Measurements from ENCODE around the gene HBQ1.
"Not testable (repeated sequence)": the region's sequence is repeated elsewhere in the genome, so short reads cannot be mapped to it uniquely, and the experiment has no call there.

HBQ1 gene

GRCh38 chr16:211631-212180, 31.4 kb downstream of the HBQ1 start:
- DNase-seq = not testable (repeated sequence)

GRCh38 chr16:212999-213398, 32.7 kb downstream of the HBQ1 start:
- DNase-seq = no peak

- no peak for DNase-seq
These were observed 39.8 kb downstream of the HBQ1 start for GRCh38 chr16:220021-220420.

GRCh38 chr16:228151-228851, 48.0 kb downstream of the HBQ1 start:
- no peak for DNase-seq

GRCh38 chr16:228852-229730, 48.8 kb downstream of the HBQ1 start, which contains the start of gene LUC7L:
Gene LUC7L (minus strand): TSS chr16:229449. CDS start chr16:229339, 110 bp downstream.
- DNase-seq = peak; percentile 26

GRCh38 chr16:229731-230281, 49.5 kb downstream of the HBQ1 start:
- no peak for DNase-seq

- not testable (repeated sequence) for DNase-seq
These were observed 50.1 kb downstream of the HBQ1 start for GRCh38 chr16:230351-230750.
